ENCODE results near the gene SYNM.
A peak's percentile ranks its signal among the peaks of the same experiment; 100 is the strongest.

SYNM gene

GRCh38 chr15:99149366-99149765 lies 44.5 kb downstream of the SYNM start:
- H3K4me3 ChIP-seq (ENCODE audit: low read length), result no peak overlapping the region
- no peak for DNase-seq (ENCODE audit: low read depth, low spot score)

GRCh38 chr15:99151156-99151555 lies 46.3 kb downstream of the SYNM start:
- no peak for DNase-seq (ENCODE audit: low read depth, low spot score)
- no peak overlapping the region for H3K4me3 ChIP-seq (ENCODE audit: low read length)

GRCh38 chr15:99153026-99153535 lies 48.2 kb downstream of the SYNM start:
- no peak overlapping the region for H3K4me3 ChIP-seq (ENCODE audit: low read length)
- DNase-seq (ENCODE audit: low read depth, low spot score), result no peak

GRCh38 chr15:99154271-99154670 lies 49.4 kb downstream of the SYNM start:
- DNase-seq (ENCODE audit: low read depth, low spot score), result no peak

GRCh38 chr15:99155961-99156443 lies 51.1 kb downstream of the SYNM start:
- H3K4me3 ChIP-seq (ENCODE audit: low read length), result no peak overlapping the region
- peak; percentile 29 for DNase-seq (ENCODE audit: low read depth, low spot score)

More at GRCh38 chr15:99154271-99154670, 49.4 kb downstream of the SYNM start:
- H3K4me3 ChIP-seq (ENCODE audit: low read length), result no peak overlapping the region

GRCh38 chr15:99157456-99157855 lies 52.6 kb downstream of the SYNM start:
- DNase-seq (ENCODE audit: low read depth, low spot score), result no peak
- no peak overlapping the region for H3K4me3 ChIP-seq (ENCODE audit: low read length)

- H3K4me3 ChIP-seq (ENCODE audit: low read length), result no peak overlapping the region
- DNase-seq (ENCODE audit: low read depth, low spot score), result no peak
Observed at GRCh38 chr15:99158626-99159412, 53.9 kb downstream of the SYNM start.

GRCh38 chr15:99163271-99164062 lies 58.6 kb downstream of the SYNM start:
- DNase-seq (ENCODE audit: low read depth, low spot score), result no peak
- no peak overlapping the region for H3K4me3 ChIP-seq (ENCODE audit: low read length)

GRCh38 chr15:99164119-99164518 lies 59.2 kb downstream of the SYNM start:
- no peak overlapping the region for H3K4me3 ChIP-seq (ENCODE audit: low read length)
- DNase-seq (ENCODE audit: low read depth, low spot score), result no peak

- DNase-seq (ENCODE audit: low read depth, low spot score), result no peak
- no peak overlapping the region for H3K4me3 ChIP-seq (ENCODE audit: low read length)
Observed at GRCh38 chr15:99165020-99165790, 60.3 kb downstream of the SYNM start.

- no peak for DNase-seq (ENCODE audit: low read depth, low spot score)
- H3K4me3 ChIP-seq (ENCODE audit: low read length), result no peak overlapping the region
Observed at GRCh38 chr15:99165956-99166689, 61.2 kb downstream of the SYNM start.

- no peak for DNase-seq (ENCODE audit: low read depth, low spot score)
- no peak overlapping the region for H3K4me3 ChIP-seq (ENCODE audit: low read length)
Observed at GRCh38 chr15:99167201-99167600, 62.3 kb downstream of the SYNM start.

GRCh38 chr15:99167640-99168039 lies 62.8 kb downstream of the SYNM start:
- H3K4me3 ChIP-seq (ENCODE audit: low read length), result no peak overlapping the region
- no peak for DNase-seq (ENCODE audit: low read depth, low spot score)

- H3K4me3 ChIP-seq (ENCODE audit: low read length), result no peak overlapping the region
- no peak for DNase-seq (ENCODE audit: low read depth, low spot score)
Observed at GRCh38 chr15:99168601-99169580, 64.0 kb downstream of the SYNM start.

GRCh38 chr15:99169769-99170311 lies 65.0 kb downstream of the SYNM start:
- no peak for DNase-seq (ENCODE audit: low read depth, low spot score)
- H3K4me3 ChIP-seq (ENCODE audit: low read length), result no peak overlapping the region

GRCh38 chr15:99170476-99171065 lies 65.7 kb downstream of the SYNM start:
- H3K4me3 ChIP-seq (ENCODE audit: low read length), result no peak overlapping the region
- no peak for DNase-seq (ENCODE audit: low read depth, low spot score)

- H3K4me3 ChIP-seq (ENCODE audit: low read length), result no peak overlapping the region
- no peak for DNase-seq (ENCODE audit: low read depth, low spot score)
Observed at GRCh38 chr15:99172171-99172570, 67.3 kb downstream of the SYNM start.
